K562 (cell line): ENCODE data around the gene UROD. TPM values are rescaled to one million over a fixed set of nuclear protein-coding genes. Genes with fewer than 3 reads are reported as not detected.

ENCODE experiments used
- ATF7 ChIP-seq: fragments of 450-650 bp; IDR thresholded peaks from 2 replicates; pipeline ENCODE4 v1.7.1; 2014; ENCODE audit warnings: mild to moderate bottlenecking, moderate library complexity
- CREB1 ChIP-seq, 2 experiments: sonication (generic) in 1 of 2; formaldehyde crosslinking in 1 of 2; IDR thresholded peaks; 2 replicates each; pipeline versions ENCODE4 v1.6.1 to v1.8.0; 2012 to 2022; ENCODE audit warnings: inconsistent platforms in 1 of 2, mild to moderate bottlenecking in 1 of 2, missing genetic modification reagents in 1 of 2, moderate library complexity in 1 of 2
- FOXJ3 ChIP-seq: sonication (generic); formaldehyde crosslinking; IDR thresholded peaks from 2 replicates; pipeline ENCODE4 v1.4.0; 2020; ENCODE audit warnings: mild to moderate bottlenecking, missing genetic modification reagents
- GATAD2A ChIP-seq: fragments of 450-650 bp; IDR thresholded peaks from 2 replicates; pipeline ENCODE4 v1.6.1; 2017
- GTF2E2 ChIP-seq: fragments of 200-800 bp; sonication (Bioruptor generic); IDR thresholded peaks from 2 replicates; pipeline ENCODE4 v1.6.1; 2016; ENCODE audit warnings: missing genetic modification characterization, missing compliant biosample characterization
- KDM1A ChIP-seq, 2 experiments: fragments of 450-650 bp; IDR thresholded peaks; 2 replicates each; pipeline ENCODE4 v1.6.1; 2016; ENCODE audit warnings: mild to moderate bottlenecking in 2 of 2
- KLF16 ChIP-seq: IDR thresholded peaks from 2 replicates; pipeline ENCODE4 v1.6.1; 2016; ENCODE audit warnings: antibody characterized with exemption
- POLR2A ChIP-seq: fragments of 450-650 bp; conservative IDR thresholded peaks from 2 replicates; pipeline ENCODE4 v1.6.1; 2016
- POLR3G ChIP-seq: IDR thresholded peaks from 2 replicates; pipeline ENCODE4 v1.6.1; 2011; ENCODE audit not compliant: insufficient read length, insufficient replicate concordance; ENCODE audit errors: extremely low read depth
- PTRF ChIP-seq: fragments of 450-650 bp; IDR thresholded peaks from 2 replicates; pipeline ENCODE4 v1.6.1; 2016; ENCODE audit warnings: mild to moderate bottlenecking, missing genetic modification characterization, missing compliant biosample characterization
- RB1 ChIP-seq: fragments of 450-650 bp; IDR thresholded peaks from 2 replicates; pipeline ENCODE4 v1.6.1; 2017; ENCODE audit warnings: low read depth, mild to moderate bottlenecking
- RBM39 ChIP-seq: fragments of 200-400 bp; formaldehyde crosslinking; optimal IDR thresholded peaks from 2 replicates; pipeline ENCODE3; 2018; ENCODE audit warnings: low read depth, low read length
- TAF1 ChIP-seq: IDR thresholded peaks from 2 replicates; pipeline ENCODE4 v1.6.1; 2011; ENCODE audit warnings: mild to moderate bottlenecking, low read length, moderate library complexity; ENCODE audit not compliant: insufficient read depth, control insufficient read depth, severe bottlenecking; ENCODE audit errors: extremely low read depth
- TCF7L2 ChIP-seq: fragments of 150-350 bp; IDR thresholded peaks from 2 replicates; pipeline ENCODE4 v1.6.1; 2016; ENCODE audit warnings: low read depth, mild to moderate bottlenecking, low read length, moderate library complexity
- XRCC5 ChIP-seq: fragments of 200-400 bp; formaldehyde crosslinking; IDR thresholded peaks from 2 replicates; pipeline ENCODE4 v1.6.1; 2017; ENCODE audit warnings: low read depth, mild to moderate bottlenecking, low read length
- ZC3H11A ChIP-seq: IDR thresholded peaks from 2 replicates; pipeline ENCODE4 v1.6.1; 2012; ENCODE audit warnings: low read depth, low read length, improper control_type of control experiment
- ZNF143 ChIP-seq: sonication (generic); formaldehyde crosslinking; IDR thresholded peaks from 2 replicates; pipeline ENCODE4 v1.9.0; 2022; ENCODE audit warnings: mild to moderate bottlenecking, missing genetic modification reagents
- ZNF253 ChIP-seq: fragments of 250-450 bp; sonication (Bioruptor Pico); conservative IDR thresholded peaks from 2 replicates; pipeline ENCODE4 v1.6.1; 2021; ENCODE audit warnings: mild to moderate bottlenecking
- ZNF57 ChIP-seq: fragments of 450-650 bp; formaldehyde crosslinking; IDR thresholded peaks from 2 replicates; pipeline ENCODE4 v1.4.0; 2020; ENCODE audit warnings: mild to moderate bottlenecking, moderate library complexity
- ZSCAN32 ChIP-seq: fragments of 450-650 bp; formaldehyde crosslinking; IDR thresholded peaks from 2 replicates; pipeline ENCODE4 v1.4.0; 2020; ENCODE audit warnings: mild to moderate bottlenecking, moderate library complexity
- polyA plus RNA-seq, 8 experiments: library from polyadenylated mRNA; depleted of rRNA in 4 of 8; stranded (reverse) in 5 of 8; unstranded in 3 of 8; fragments of >200 nt; fragmentation: Nextera tagmentation in 2 of 8; fragmentation: Illumina TruSeq in 1 of 8; extraction: Ambion mirVana in 2 of 8; extraction: Trizol in 1 of 8; gene quantifications; 2 replicates each; pipeline versions ENCODE4 v1.2.1 to v1.2.3, GENCODE V29; 2011 to 2014; ENCODE audit warnings: inconsistent platforms in 1 of 8, missing spikeins in 1 of 8
- total RNA-seq, 7 experiments: library from RNA; depleted of rRNA in 6 of 7; stranded (reverse); fragments of >200 nt in 6 of 7; fragmentation: Illumina TruSeq in 2 of 7; extraction: Trizol in 2 of 7; gene quantifications; 2 replicates each; pipeline versions ENCODE4 v1.2.1 to v1.2.3, GENCODE V29; 2011 to 2021; ENCODE audit warnings: low replicate concordance in 1 of 7
- TF ChIP-seq, protein P1 (sequence below): fragments of 250-450 bp; sonication (Bioruptor Pico); IDR thresholded peaks from 2 replicates; pipeline ENCODE4 v1.5.0; 2020; ENCODE audit warnings: mild to moderate bottlenecking
- TF ChIP-seq, protein P2 (sequence below): fragments of 250-450 bp; sonication (Bioruptor Pico); IDR thresholded peaks from 2 replicates; pipeline ENCODE4 v1.9.0; 2021; ENCODE audit warnings: mild to moderate bottlenecking, inconsistent platforms
- TF ChIP-seq, protein P3 (sequence below): fragments of 450-650 bp; formaldehyde crosslinking; IDR thresholded peaks from 2 replicates; pipeline ENCODE4 v1.4.0; 2022; ENCODE audit warnings: missing genetic modification characterization
- TF ChIP-seq, protein P4 (sequence below): fragments of 250-450 bp; sonication (Bioruptor Pico); IDR thresholded peaks from 2 replicates; pipeline ENCODE4 v1.5.0; 2021

The UROD gene
- total and polyA plus RNA-seq, 9 of the 15 experiments (the other 6 are each of a cell fraction or from before 2014, with no cell fraction given): 533 to 2,933 (median 1,100) TPM

GRCh38 chr1:45012639-45013278 is 705 bp downstream of the UROD start (continued):
- TF ChIP-seq, protein P1, sequence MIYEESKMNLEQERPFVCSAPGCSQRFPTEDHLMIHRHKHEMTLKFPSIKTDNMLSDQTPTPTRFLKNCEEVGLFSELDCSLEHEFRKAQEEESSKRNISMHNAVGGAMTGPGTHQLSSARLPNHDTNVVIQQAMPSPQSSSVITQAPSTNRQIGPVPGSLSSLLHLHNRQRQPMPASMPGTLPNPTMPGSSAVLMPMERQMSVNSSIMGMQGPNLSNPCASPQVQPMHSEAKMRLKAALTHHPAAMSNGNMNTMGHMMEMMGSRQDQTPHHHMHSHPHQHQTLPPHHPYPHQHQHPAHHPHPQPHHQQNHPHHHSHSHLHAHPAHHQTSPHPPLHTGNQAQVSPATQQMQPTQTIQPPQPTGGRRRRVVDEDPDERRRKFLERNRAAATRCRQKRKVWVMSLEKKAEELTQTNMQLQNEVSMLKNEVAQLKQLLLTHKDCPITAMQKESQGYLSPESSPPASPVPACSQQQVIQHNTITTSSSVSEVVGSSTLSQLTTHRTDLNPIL: no peak
- peak; percentile 97 for TF ChIP-seq RB1
- peak; percentile 86 for TF ChIP-seq ATF7
- TF ChIP-seq PTRF (tag): no peak
- TF ChIP-seq, protein P2, sequence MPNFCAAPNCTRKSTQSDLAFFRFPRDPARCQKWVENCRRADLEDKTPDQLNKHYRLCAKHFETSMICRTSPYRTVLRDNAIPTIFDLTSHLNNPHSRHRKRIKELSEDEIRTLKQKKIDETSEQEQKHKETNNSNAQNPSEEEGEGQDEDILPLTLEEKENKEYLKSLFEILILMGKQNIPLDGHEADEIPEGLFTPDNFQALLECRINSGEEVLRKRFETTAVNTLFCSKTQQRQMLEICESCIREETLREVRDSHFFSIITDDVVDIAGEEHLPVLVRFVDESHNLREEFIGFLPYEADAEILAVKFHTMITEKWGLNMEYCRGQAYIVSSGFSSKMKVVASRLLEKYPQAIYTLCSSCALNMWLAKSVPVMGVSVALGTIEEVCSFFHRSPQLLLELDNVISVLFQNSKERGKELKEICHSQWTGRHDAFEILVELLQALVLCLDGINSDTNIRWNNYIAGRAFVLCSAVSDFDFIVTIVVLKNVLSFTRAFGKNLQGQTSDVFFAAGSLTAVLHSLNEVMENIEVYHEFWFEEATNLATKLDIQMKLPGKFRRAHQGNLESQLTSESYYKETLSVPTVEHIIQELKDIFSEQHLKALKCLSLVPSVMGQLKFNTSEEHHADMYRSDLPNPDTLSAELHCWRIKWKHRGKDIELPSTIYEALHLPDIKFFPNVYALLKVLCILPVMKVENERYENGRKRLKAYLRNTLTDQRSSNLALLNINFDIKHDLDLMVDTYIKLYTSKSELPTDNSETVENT: no peak
- TF ChIP-seq CREB1 (IDR thresholded peaks at IDR 0.05): peak; percentile 53
- TF ChIP-seq CREB1 (CRISPR knock-in tag; IDR thresholded peaks at IDR 0.05): peak; percentile 67; the same call in 1 of the 2 replicates
- TF ChIP-seq ZC3H11A: 0 out of 2 replicates have a peak, but pooled peaks have one; percentile 83
- peak; percentile 42; the same call in 1 of the 2 replicates for TF ChIP-seq TCF7L2
- TF ChIP-seq KLF16: peak; percentile 95
- TF ChIP-seq TAF1: peak; percentile 78
- no peak; the same call in 1 of the 2 replicates for TF ChIP-seq ZNF143 (CRISPR knock-in tag)
- no peak for TF ChIP-seq FOXJ3
- no peak for TF ChIP-seq RBM39
- TF ChIP-seq ZNF253 (CRISPR knock-in tag): no peak
- TF ChIP-seq ZSCAN32 (CRISPR knock-in tag): no peak
- TF ChIP-seq POLR3G: no peak
- TF ChIP-seq, protein P3, sequence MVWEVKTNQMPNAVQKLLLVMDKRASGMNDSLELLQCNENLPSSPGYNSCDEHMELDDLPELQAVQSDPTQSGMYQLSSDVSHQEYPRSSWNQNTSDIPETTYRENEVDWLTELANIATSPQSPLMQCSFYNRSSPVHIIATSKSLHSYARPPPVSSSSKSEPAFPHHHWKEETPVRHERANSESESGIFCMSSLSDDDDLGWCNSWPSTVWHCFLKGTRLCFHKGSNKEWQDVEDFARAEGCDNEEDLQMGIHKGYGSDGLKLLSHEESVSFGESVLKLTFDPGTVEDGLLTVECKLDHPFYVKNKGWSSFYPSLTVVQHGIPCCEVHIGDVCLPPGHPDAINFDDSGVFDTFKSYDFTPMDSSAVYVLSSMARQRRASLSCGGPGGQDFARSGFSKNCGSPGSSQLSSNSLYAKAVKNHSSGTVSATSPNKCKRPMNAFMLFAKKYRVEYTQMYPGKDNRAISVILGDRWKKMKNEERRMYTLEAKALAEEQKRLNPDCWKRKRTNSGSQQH (CRISPR knock-in tag): no peak
- 0 out of 2 replicates have a peak, but pooled peaks have one; percentile 48 for TF ChIP-seq GTF2E2 (tag)
- TF ChIP-seq ZNF57 (CRISPR knock-in tag): no peak
- TF ChIP-seq KDM1A (IDR thresholded peaks at IDR 0.05): peak in 1 of 2 experiments; percentile 88; a peak in 3 of 4 replicates
- peak; percentile 21; the same call in 1 of the 2 replicates for TF ChIP-seq GATAD2A
- TF ChIP-seq POLR2A: 0 out of 2 replicates have a peak, but pooled peaks have one; percentile 50
- TF ChIP-seq, protein P4, sequence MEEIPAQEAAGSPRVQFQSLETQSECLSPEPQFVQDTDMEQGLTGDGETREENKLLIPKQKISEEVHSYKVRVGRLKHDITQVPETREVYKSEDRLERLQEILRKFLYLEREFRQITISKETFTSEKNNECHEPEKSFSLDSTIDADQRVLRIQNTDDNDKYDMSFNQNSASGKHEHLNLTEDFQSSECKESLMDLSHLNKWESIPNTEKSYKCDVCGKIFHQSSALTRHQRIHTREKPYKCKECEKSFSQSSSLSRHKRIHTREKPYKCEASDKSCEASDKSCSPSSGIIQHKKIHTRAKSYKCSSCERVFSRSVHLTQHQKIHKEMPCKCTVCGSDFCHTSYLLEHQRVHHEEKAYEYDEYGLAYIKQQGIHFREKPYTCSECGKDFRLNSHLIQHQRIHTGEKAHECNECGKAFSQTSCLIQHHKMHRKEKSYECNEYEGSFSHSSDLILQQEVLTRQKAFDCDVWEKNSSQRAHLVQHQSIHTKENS (CRISPR knock-in tag): no peak
- peak; percentile 73 for TF ChIP-seq XRCC5
